HuH-7.5 (cell line): ENCODE results near the gene MAX.

ENCODE experiments used
- DNase-seq: peaks from one replicate; pipeline ENCODE4 v3.0.0; 2011; ENCODE audit warnings: low spot score

The MAX gene, protein sequence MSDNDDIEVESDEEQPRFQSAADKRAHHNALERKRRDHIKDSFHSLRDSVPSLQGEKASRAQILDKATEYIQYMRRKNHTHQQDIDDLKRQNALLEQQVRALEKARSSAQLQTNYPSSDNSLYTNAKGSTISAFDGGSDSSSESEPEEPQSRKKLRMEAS

DNA sequence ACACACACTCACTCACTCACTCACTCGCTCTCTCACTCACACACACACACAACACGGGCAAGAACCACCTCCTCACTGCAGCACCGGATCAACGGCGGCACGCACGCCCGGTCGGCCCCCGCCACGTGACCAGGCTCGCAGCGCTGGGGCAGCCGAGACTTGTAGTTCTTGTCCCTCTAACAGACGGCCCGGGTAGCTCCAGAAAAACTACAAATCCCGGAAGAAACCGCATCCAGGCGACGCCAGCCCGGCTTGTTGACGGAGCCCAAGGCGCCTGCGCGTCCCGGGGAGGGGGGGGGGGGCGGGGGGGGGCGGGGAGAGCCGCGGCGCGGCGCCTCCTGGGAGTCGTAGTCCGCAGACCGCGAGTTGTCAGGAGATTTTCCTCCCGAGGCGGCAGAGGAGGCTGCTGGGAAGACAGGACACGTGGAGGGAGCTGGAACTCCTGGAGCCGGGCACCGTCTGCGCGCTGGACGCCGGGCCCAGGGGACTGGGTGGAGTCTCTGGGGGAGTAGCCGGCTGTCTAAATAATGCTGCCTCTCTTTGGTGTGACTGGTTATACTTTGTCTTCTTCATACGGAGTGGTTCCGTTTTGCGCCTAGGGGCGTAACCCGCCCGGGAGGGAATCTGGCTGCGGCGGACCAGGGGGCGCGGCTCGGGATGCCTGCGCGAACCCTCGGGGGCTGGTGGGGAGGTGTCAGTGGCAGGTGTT lies at the start of gene MAX:
TSS of gene MAX (minus strand) at position 77 of the 709 bp plus-strand sequence. CDS start 178 bp downstream, outside the sequence.
- DNase-seq, result peak; percentile 88

DNA sequence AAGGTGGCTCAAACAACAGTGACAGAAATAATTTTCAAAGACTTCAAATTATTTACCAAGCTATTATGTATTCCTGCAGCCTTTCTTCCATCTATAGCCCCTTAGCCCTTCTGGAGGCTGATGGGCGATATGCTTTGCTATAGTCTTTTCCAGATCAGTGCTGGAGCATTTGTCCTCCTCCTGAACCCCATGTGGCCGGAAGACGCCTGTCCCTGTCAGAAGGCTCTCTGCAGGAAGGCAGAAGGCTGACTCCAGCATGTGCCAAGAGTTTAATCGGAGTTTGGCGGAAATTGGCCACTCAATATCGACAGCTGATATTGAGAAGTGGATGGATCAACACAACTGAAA lies 49.3 kb upstream of the MAX start:
- no peak for DNase-seq

- no peak for DNase-seq
Observed at GRCh38 chr14:65150898-65151608, 48.7 kb upstream of the MAX start.

- DNase-seq, result no peak
Observed at GRCh38 chr14:65149116-65149515, 46.8 kb upstream of the MAX start.

- DNase-seq, result no peak
Observed at GRCh38 chr14:65144170-65144569, 41.9 kb upstream of the MAX start.

GRCh38 chr14:65142914-65143625 lies 40.8 kb upstream of the MAX start:
- DNase-seq, result no peak

GRCh38 chr14:65142429-65142828 lies 40.1 kb upstream of the MAX start:
- DNase-seq, result no peak

DNA sequence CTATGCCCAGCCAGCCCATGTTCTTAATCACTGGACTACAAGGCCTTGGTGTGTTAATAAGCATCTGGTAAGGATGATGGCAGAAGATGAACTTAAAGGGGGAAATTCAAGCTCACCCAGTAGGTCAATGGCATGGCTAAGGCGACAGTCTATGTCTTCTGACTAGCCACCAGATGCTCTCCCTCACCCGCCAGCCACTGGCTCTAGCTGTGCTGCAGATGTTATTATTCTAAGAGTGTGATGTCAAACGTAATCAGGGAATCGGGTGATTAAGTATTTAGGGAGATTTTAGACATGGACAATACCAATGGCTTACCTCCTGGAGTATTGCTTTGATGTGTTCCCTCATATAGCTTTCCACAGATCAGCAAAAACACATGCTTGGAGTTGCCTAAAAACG lies 39.2 kb upstream of the MAX start:
- no peak for DNase-seq

DNA sequence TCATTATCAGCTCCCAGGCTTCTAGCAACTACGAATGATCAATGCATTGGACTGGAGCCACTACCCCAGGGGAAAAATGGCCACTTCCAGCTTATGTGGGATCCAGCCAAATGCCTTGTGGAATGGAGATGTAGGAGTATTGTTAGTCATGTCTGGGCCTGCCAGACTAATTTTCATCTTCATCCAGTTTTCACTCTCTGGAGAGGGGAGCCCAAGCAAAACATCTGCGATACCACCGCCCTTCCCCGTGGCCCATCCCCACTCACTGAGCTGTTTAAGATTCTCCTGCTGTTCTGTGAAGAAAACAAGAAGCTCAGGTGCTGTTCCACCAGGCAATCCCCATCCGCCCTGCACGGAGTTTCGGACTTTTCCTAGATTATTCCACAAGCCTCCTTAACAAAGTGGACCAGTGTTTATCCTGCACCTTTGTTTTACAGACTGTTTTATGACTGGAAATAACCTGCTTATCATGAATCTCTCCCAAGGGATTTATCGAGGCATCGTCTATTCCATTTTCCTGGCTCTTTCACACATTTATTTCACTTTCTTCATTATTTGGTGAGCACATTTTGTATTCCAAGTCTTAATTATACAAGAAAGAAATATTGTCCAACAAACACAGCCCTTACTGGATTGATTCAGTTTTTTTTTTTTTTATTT lies 35.5 kb upstream of the MAX start:
- no peak for DNase-seq

DNA sequence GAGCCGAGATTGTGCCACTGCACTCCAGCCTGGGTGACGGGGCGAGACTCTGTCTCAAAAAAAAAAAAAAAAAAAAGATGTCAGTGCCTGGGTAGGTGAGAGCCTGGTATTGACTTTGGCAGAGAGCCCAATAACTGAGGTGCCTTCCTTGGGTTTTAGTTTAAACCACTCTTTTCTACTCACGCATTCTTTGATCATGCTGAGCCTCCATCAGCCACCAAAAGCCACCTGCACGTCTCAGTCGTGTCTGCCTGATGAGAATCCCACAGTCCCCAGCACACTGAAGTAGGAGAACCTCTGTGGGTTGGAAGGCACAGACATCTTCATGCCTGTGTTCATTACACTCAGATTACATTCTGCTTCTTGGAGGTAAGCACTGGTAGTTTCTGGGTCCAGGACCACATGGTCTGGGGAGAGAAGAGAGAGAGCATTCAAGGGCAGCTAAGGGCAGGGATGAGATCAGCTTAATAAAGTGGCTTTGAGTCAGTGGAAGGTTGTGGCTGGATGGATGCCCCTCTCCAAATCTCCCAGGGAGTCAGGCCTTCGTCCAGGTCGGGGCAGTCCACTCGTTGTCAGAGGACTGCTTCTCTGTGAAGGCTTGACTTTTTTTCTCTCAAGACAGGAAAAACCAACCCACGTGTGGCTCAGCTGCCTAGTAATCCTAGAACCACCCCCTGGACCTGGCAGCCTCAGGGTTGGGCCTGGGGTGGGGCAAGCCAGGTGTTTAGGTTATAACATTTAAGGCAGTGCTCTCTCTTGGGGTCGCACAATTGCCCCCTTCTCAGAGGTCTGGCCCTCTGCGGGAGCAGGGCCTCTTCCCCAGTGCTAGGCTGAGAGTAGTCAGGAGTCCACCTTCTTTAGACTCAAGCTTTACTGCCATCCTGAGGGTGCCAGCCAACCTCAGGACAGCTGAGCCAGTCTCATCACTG lies 32.6 kb upstream of the MAX start:
- DNase-seq, result no peak

DNA sequence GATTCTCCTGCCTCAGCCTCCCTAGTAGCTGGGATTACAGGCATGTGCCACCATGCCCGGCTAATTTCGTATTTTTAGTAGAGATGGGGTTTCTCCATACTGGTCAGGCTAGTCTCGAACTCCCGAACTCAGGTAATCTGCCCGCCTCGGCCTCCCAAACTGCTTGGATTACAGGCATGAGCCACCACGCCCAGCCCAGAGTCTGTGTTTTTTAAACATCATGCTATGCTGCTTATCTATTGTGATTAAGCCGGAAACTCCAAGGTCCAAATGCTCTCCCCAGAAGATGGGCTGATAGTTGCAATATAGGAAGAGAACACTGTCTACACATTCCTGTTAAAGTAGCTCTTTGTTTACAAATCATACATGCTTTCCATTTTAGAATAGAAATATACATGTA lies 30.5 kb upstream of the MAX start:
- DNase-seq, result no peak

DNA sequence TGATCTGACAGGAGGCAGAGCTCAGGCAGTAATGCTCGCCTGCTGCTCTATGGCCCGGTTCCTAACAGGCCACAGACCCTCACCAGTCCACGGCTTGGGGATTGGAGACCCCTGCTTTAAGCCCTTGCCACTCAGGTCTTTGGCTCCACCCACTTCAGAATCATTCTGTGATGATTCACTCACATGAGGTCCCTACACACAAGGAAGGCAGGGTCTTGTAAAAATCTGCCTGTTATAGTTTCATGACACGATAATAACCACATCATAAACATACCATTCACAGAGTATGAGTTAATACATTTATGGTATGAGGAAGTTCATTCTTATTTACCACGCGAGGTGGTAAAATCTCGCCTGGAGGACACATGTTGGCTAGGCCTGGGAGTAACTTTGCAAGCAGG lies 29.0 kb upstream of the MAX start:
- no peak for DNase-seq

GRCh38 chr14:65128096-65128495 lies 25.8 kb upstream of the MAX start:
- DNase-seq, result no peak

GRCh38 chr14:65117769-65118745 lies 15.7 kb upstream of the MAX start:
- no peak for DNase-seq

DNA sequence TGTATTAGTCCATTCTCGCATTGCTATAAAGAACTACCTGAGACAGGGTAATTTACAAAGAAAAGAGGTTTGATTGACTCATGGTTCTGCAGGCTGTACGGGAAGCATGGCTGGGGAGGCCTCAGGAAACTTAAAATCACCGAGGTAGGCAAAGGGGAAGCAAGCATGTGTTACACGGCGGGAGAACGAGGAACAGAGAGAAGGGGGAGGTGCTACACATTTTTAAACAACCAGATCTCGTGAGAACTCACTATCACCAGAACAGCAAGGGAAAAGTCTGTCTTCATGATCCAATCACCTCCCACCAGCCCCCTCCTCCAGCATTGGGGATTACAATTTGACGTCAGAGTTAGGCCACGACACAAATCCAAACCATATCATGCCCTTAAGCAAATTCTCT lies 13.3 kb upstream of the MAX start:
- no peak for DNase-seq

GRCh38 chr14:65110525-65110924 lies 8.2 kb upstream of the MAX start:
- DNase-seq, result no peak

- no peak for DNase-seq
Observed at GRCh38 chr14:65109357-65109756, 7.0 kb upstream of the MAX start.

DNA sequence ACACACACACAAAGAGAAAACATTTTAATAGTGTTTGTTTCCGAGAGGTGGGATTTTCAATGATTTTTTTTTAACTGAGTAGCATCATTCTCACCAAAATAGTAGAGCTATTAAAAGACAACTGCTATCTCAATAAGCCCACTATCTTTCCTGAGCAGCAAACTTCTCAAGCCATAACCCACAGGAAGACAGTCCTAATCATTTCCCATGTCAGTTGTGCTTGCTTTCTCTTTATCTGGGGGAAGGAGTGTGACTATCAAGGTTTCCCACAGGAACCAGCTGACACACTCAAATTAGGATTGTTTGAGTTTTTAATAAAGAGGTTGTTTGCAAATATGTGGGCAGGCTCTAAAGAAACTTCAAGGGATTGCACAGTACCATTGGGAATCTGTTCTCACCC lies 4.9 kb upstream of the MAX start:
- DNase-seq, result no peak

GRCh38 chr14:65106736-65107135 lies 4.4 kb upstream of the MAX start:
- no peak for DNase-seq

DNA sequence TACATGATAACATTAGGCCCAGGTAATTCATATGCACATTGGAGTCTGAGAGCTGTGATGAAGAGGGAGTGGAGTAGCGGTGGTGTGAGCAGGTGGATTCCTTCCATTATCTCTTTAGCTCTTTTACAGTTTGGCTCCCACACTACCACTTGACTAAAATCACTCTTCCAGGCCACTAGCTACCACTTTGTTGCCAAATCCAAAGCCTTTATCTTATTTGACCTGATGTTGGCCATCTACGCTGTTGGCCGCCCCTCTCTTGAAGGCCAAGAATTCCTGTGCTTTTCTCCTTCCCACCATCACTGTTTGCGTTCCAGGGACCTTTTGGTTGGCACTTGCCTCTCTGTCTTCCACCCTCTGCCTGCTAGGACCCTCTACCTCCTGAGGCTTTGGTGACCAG lies 4.0 kb upstream of the MAX start:
- DNase-seq, result no peak
